ENCODE data around the gene PTGER1.
"Not testable (repeated sequence)": the region's sequence is repeated elsewhere in the genome, so short reads cannot be mapped to it uniquely, and the experiment has no call there.

The PTGER1 gene

GRCh38 chr19:14471436-14472187 lies 3.5 kb downstream of the PTGER1 start:
- H3K4me1 Mint-ChIP-seq, result peaks cover 45% of the 10 kb centered on the region
- DNase-seq (no peak), ATAC-seq (no peak)
- H3K27ac Mint-ChIP-seq, result no peak overlapping the region
- H3K4me3 Mint-ChIP-seq, result peak overlapping the region in 1 of 2 donors; percentile 66
- H3K9me3 Mint-ChIP-seq, result no peaks in the 10 kb centered on the region
- H3K27me3 Mint-ChIP-seq, result peaks cover 33% of the 10 kb centered on the region

- ATAC-seq, result no peak
- Mint-ChIP-seq H3K4me1 (peaks cover 32% of the 10 kb centered on the region), H3K4me3 (no peak overlapping the region), H3K27ac (peak overlapping the region in 1 of 2 donors; percentile 80), H3K27me3 (peaks cover 29% of the 10 kb centered on the region), H3K9me3 (no peaks in the 10 kb centered on the region)
- DNase-seq, result no peak
Observed at GRCh38 chr19:14470031-14470876, 4.9 kb downstream of the PTGER1 start.

GRCh38 chr19:14467816-14468215 lies 7.3 kb downstream of the PTGER1 start:
- ATAC-seq, result no peak
- no peak overlapping the region for H3K4me3 Mint-ChIP-seq
- no peaks in the 10 kb centered on the region for H3K9me3 Mint-ChIP-seq
- H3K27ac Mint-ChIP-seq, result peak overlapping the region in 1 of 2 donors; percentile 34
- peaks cover 13% of the 10 kb centered on the region for H3K4me1 Mint-ChIP-seq
- DNase-seq, result no peak
- peaks cover 7% of the 10 kb centered on the region for H3K27me3 Mint-ChIP-seq

GRCh38 chr19:14467391-14467790 lies 7.8 kb downstream of the PTGER1 start:
- Mint-ChIP-seq H3K9me3 (no peaks in the 10 kb centered on the region), H3K27me3 (peaks cover 3% of the 10 kb centered on the region), H3K4me3 (no peak overlapping the region), H3K4me1 (peaks cover 9% of the 10 kb centered on the region), H3K27ac (no peak overlapping the region)
- DNase-seq (no peak), ATAC-seq (no peak)

- ATAC-seq (no peak), DNase-seq (no peak)
- Mint-ChIP-seq H3K27ac (no peak overlapping the region), H3K4me1 (peaks cover 5% of the 10 kb centered on the region), H3K27me3 (no peaks in the 10 kb centered on the region), H3K4me3 (no peak overlapping the region), H3K9me3 (no peaks in the 10 kb centered on the region)
Observed at GRCh38 chr19:14463747-14464146, 11.4 kb downstream of the PTGER1 start.

- peak overlapping the region in 1 of 2 donors; percentile 91 for H3K27ac Mint-ChIP-seq
- not testable (repeated sequence) for H3K27me3 Mint-ChIP-seq, H3K4me3 Mint-ChIP-seq, H3K4me1 Mint-ChIP-seq, H3K9me3 Mint-ChIP-seq, DNase-seq, ATAC-seq
Observed at GRCh38 chr19:14462401-14462800, 12.8 kb downstream of the PTGER1 start.

GRCh38 chr19:14460935-14461334 lies 14.2 kb downstream of the PTGER1 start:
- Mint-ChIP-seq H3K27me3 (no peaks in the 10 kb centered on the region), H3K27ac (no peak overlapping the region), H3K4me1 (peaks cover 5% of the 10 kb centered on the region), H3K9me3 (no peaks in the 10 kb centered on the region), H3K4me3 (no peak overlapping the region)
- no peak for ATAC-seq
- no peak for DNase-seq

- DNase-seq (no peak), ATAC-seq (peak; percentile 100)
- no peaks in the 10 kb centered on the region for H3K27me3 Mint-ChIP-seq
- no peaks in the 10 kb centered on the region for H3K9me3 Mint-ChIP-seq
- no peak overlapping the region for H3K27ac Mint-ChIP-seq
- no peak overlapping the region for H3K4me3 Mint-ChIP-seq
- H3K4me1 Mint-ChIP-seq, result peaks cover 5% of the 10 kb centered on the region
Observed at GRCh38 chr19:14459703-14460102, 15.5 kb downstream of the PTGER1 start.

GRCh38 chr19:14452303-14452702 lies 22.9 kb downstream of the PTGER1 start:
- not testable (repeated sequence) for H3K27ac Mint-ChIP-seq, DNase-seq, ATAC-seq, H3K4me3 Mint-ChIP-seq, H3K27me3 Mint-ChIP-seq, H3K9me3 Mint-ChIP-seq
- H3K4me1 Mint-ChIP-seq, result peaks cover 15% of the 10 kb centered on the region

GRCh38 chr19:14450876-14451275 lies 24.3 kb downstream of the PTGER1 start:
- no peak for DNase-seq
- Mint-ChIP-seq H3K4me1 (peaks cover 21% of the 10 kb centered on the region), H3K9me3 (no peaks in the 10 kb centered on the region)

GRCh38 chr19:14450168-14450874 lies 24.8 kb downstream of the PTGER1 start:
- peak; percentile 57 to 76 for DNase-seq
- H3K27ac Mint-ChIP-seq, result peak overlapping the region in 1 of 2 donors; percentile 49
- ATAC-seq, result peak; percentile 90
- H3K27me3 Mint-ChIP-seq, result no peaks in the 10 kb centered on the region
- peaks cover 21% of the 10 kb centered on the region for H3K4me1 Mint-ChIP-seq
- no peaks in the 10 kb centered on the region for H3K9me3 Mint-ChIP-seq
- H3K4me3 Mint-ChIP-seq, result no peak overlapping the region

More at GRCh38 chr19:14450876-14451275, 24.3 kb downstream of the PTGER1 start:
- H3K27ac Mint-ChIP-seq, result no peak overlapping the region
- H3K4me3 Mint-ChIP-seq, result no peak overlapping the region
- H3K27me3 Mint-ChIP-seq, result no peaks in the 10 kb centered on the region
- no peak for ATAC-seq

GRCh38 chr19:14449321-14449720 lies 25.8 kb downstream of the PTGER1 start:
- DNase-seq (no peak), ATAC-seq (no peak)
- Mint-ChIP-seq H3K4me1 (peaks cover 21% of the 10 kb centered on the region), H3K4me3 (no peak overlapping the region), H3K27ac (no peak overlapping the region), H3K9me3 (no peaks in the 10 kb centered on the region), H3K27me3 (no peaks in the 10 kb centered on the region)

- peaks cover 26% of the 10 kb centered on the region for H3K4me1 Mint-ChIP-seq
- no peaks in the 10 kb centered on the region for H3K9me3 Mint-ChIP-seq
- no peak overlapping the region for H3K4me3 Mint-ChIP-seq
- no peaks in the 10 kb centered on the region for H3K27me3 Mint-ChIP-seq
- ATAC-seq, result no peak
- H3K27ac Mint-ChIP-seq, result no peak overlapping the region
- DNase-seq, result no peak
Observed at GRCh38 chr19:14446336-14447036, 28.7 kb downstream of the PTGER1 start.

- Mint-ChIP-seq H3K27me3 (no peaks in the 10 kb centered on the region), H3K9me3 (no peaks in the 10 kb centered on the region), H3K27ac (peak overlapping the region in 1 of 2 donors; percentile 34), H3K4me3 (no peak overlapping the region), H3K4me1 (peaks cover 40% of the 10 kb centered on the region)
- ATAC-seq (no peak), DNase-seq (no peak)
Observed at GRCh38 chr19:14443632-14444216, 31.4 kb downstream of the PTGER1 start.
